AG04449 (cell line): ENCODE data around the gene LKAAEAR1.

ENCODE experiments used
- CTCF ChIA-PET: fragments of 350-600 bp; formaldehyde crosslinking; extraction: SDS; loops from one replicate; lab custom pipeline; 2021; ENCODE audit warnings: antibody characterized with exemption; lab: Yijun Ruan, JAX
- POLR2A ChIA-PET: fragments of 400-600, 350-600 bp; formaldehyde crosslinking; extraction: SDS; loops from one replicate; lab custom pipeline; 2020; ENCODE audit warnings: antibody characterized with exemption, inconsistent platforms; lab: Yijun Ruan, JAX
- DNase-seq: peaks from one replicate; pipeline ENCODE4 v3.0.0-alpha.2; 2010; ENCODE audit warnings: low read depth, low spot score
- H3K4me3 ChIP-seq: 2 replicates; pipeline ENCODE4 v1.5.1; 2011; ENCODE audit warnings: low read depth, mild to moderate bottlenecking, control low read depth, low read length
- TF ChIP-seq, protein P1 (sequence below): IDR thresholded peaks from one replicate; pipeline ENCODE4 v1.5.1; 2011; ENCODE audit warnings: mild to moderate bottlenecking, moderate library complexity, low read length, control low read depth, inconsistent platforms; ENCODE audit not compliant: insufficient read depth; ENCODE audit errors: missing control alignments

Gene LKAAEAR1

DNA sequence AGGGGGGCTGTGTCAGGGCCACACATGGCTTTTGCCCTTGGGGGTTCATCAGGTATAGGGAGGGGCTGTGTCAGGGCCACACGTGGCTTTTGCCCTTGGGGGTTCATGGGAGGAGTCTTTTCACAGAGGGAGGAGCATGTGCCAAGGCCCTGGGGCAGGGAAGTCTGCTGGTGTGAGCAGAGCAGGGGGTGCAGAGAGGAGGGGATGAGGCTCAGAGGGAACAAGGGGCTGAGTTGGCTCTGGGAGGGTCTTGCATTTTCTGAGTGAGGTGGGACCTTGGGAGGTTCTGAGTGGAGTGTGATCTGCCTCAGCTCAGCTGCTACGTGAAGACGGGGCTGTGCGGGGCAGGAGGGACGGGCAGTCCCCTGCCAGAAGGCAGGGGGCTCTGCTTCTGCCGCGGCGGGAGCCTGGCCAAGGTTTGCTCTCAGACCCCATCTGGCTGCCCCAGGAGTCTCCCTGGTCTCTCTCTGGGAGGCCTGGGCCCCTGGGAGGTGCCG lies 28.8 kb downstream of the LKAAEAR1 start:
- H3K4me3 ChIP-seq, result no peak overlapping the region
- ChIA-PET POLR2A (interaction anchor here (1.3 kb wide), 1 partner anchor 7 kb away, joined by 6 read pairs; the partner anchor contains the start of gene TCEA2), CTCF (interaction anchor here (1.4 to 2.2 kb wide), 4 partner anchors 10 to 75 kb away, joined by 3 to 8 read pairs (median 6); partner anchors contain the start of genes PRPF6 and SAMD10)
- no peak for DNase-seq
- TF ChIP-seq, protein P1, sequence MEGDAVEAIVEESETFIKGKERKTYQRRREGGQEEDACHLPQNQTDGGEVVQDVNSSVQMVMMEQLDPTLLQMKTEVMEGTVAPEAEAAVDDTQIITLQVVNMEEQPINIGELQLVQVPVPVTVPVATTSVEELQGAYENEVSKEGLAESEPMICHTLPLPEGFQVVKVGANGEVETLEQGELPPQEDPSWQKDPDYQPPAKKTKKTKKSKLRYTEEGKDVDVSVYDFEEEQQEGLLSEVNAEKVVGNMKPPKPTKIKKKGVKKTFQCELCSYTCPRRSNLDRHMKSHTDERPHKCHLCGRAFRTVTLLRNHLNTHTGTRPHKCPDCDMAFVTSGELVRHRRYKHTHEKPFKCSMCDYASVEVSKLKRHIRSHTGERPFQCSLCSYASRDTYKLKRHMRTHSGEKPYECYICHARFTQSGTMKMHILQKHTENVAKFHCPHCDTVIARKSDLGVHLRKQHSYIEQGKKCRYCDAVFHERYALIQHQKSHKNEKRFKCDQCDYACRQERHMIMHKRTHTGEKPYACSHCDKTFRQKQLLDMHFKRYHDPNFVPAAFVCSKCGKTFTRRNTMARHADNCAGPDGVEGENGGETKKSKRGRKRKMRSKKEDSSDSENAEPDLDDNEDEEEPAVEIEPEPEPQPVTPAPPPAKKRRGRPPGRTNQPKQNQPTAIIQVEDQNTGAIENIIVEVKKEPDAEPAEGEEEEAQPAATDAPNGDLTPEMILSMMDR, result no peak

DNA sequence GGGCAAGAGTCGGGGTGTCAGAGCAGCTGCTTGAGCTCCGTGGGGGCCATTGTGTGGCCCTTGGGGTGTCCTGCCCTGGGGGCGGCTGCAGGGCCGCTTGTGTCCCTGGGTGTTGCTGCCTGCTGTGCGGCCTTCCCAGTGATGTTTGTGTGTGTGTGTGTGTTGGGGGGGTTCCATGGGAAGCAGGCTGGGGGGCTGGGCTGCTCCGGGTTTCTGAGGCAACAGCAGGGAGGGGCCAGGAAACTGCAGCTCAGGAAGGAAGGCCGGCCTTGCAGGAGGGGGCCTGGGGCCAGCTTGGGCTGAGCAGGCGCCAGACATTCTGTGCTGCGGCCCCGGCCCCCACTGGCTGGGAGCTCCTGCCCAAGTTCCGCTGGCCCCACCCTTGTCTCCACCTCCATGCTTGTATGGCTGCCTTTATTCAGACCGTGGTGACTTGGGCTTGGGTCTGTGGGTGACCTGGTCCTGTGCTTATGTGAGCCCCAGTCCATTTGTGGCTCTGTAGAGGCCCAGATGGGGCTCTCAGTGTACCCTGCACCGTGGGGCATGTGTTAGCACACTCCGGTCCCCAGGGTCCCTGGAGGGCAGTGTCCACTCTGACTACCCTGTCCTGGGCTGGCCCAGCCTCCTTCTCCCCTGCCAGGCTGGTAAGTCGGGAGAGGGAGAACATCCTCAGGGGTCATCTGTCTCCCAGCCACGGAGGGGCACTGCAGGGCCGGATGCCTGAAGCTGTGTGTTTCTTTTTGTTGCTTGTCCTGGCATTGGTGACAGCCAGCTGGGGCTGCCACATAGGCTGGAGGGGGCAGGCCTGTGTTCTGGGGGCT lies 30.1 kb downstream of the LKAAEAR1 start:
- ChIA-PET CTCF (interaction anchor here (0.9 to 3.1 kb wide), 8 partner anchors 8 to 516 kb away, joined by 3 to 24 read pairs (median 5); partner anchors contain the start of gene TCEA2), POLR2A (interaction anchor here (1.3 kb wide), 1 partner anchor 9 kb away, joined by 6 read pairs; the partner anchor contains the start of gene TCEA2)
- TF ChIP-seq, protein P1, result peak; percentile 46
- H3K4me3 ChIP-seq, result no peak overlapping the region
- DNase-seq, result no peak

DNA sequence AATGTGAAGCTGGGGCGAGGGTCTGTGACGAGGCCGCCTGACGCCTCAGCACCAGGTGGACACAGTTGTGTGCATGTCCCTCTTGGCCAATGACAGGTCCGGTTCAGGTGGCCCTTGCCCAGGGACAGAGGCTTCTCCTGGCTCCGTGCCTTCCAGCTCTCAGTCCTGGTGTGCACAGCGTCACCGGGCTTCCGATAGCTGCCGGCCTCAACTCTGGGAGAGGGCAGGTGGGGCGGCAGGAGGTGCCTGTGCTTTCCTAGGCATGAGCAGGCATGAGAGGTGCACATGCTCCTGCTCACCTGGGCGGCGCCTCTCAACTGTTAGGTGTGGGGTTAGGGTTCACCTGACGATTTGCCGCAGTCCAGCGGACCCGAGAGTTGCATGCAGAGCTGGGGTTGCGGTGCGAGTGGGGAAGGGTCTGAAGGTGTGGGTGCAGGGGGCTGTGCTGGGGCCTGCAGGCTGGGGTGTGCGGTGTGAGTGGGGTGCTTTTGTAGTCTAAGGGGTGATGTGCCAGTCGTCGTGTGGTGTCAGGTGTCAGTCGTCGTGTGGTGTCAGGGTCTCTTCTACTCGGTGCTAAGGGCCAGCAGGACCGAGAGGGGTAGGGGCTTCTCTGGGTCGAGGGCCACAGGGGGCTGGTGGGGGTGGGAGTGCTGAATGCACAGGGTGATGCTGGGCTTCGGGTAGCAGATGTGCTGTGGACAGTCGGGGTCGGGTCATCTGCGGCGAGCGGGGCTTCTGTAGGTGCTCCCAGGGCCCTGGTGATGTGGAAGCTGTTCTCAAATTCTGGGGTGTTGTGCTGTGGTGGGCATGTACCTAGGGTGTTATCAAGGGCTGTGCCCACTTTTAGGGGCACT lies 31.0 kb downstream of the LKAAEAR1 start:
- POLR2A ChIA-PET, result interaction anchor here (1.2 kb wide), 1 partner anchor 10 kb away, joined by 4 read pairs; the partner anchor contains the start of gene TCEA2

GRCh38 chr20:64052326-64052722 lies 31.9 kb downstream of the LKAAEAR1 start:
- ChIA-PET POLR2A (interaction anchor here (1.2 kb wide), 1 partner anchor 10 kb away, joined by 4 read pairs; the partner anchor contains the start of gene TCEA2), CTCF (interaction anchor here (1.0 to 3.1 kb wide), 3 partner anchors 8 to 68 kb away, joined by 4 to 24 read pairs (median 6); no protein-coding TSS in a partner anchor)
- H3K4me3 ChIP-seq, result no peak overlapping the region
- DNase-seq, result no peak
- TF ChIP-seq, protein P1, result no peak

More for the DNA sequence above, 31.0 kb downstream of the LKAAEAR1 start:
- CTCF ChIA-PET, result interaction anchor here (0.9 to 3.1 kb wide), 7 partner anchors 9 to 515 kb away, joined by 3 to 24 read pairs (median 4); partner anchors contain the start of gene TCEA2
- no peak overlapping the region for H3K4me3 ChIP-seq
- TF ChIP-seq, protein P1, result no peak
- no peak for DNase-seq

GRCh38 chr20:64051561-64052325 lies 32.5 kb downstream of the LKAAEAR1 start:
- H3K4me3 ChIP-seq, result no peak overlapping the region
- ChIA-PET POLR2A (interaction anchor here (1.2 kb wide), 1 partner anchor 11 kb away, joined by 4 read pairs; the partner anchor contains the start of gene TCEA2), CTCF (interaction anchor here (0.8 to 3.1 kb wide), 2 partner anchors 12 to 68 kb away, joined by 3 to 24 read pairs; no protein-coding TSS in a partner anchor)
- DNase-seq, result no peak
- TF ChIP-seq, protein P1, result no peak
